HG02938 (cell line): ENCODE measurements around the gene ACKR2.
"Not testable (repeated sequence)": the region's sequence is repeated elsewhere in the genome, so short reads cannot be mapped to it uniquely, and the experiment has no call there.

ENCODE experiments used
- ATAC-seq: cut with Tn5 transposase; IDR thresholded peaks from one replicate; pipeline ENCODE4 v1.9.1; 2021; ENCODE audit warnings: mild to moderate bottlenecking, moderate library complexity; ENCODE audit not compliant: unreplicated experiment

The ACKR2 gene

GRCh38 chr3:42883251-42883930, 74.1 kb downstream of the ACKR2 start:
- ATAC-seq, result not testable (repeated sequence)

GRCh38 chr3:42884324-42884723, 75.1 kb downstream of the ACKR2 start:
- no peak for ATAC-seq

- ATAC-seq, result no peak
These were observed 77.1 kb downstream of the ACKR2 start for GRCh38 chr3:42886294-42886822.

GRCh38 chr3:42887084-42887483, 77.8 kb downstream of the ACKR2 start:
- no peak for ATAC-seq

- ATAC-seq, result no peak
These were observed 81.8 kb downstream of the ACKR2 start for GRCh38 chr3:42891042-42891441.

- no peak for ATAC-seq
These were observed 82.9 kb downstream of the ACKR2 start for GRCh38 chr3:42892169-42892568.

- no peak for ATAC-seq
These were observed 83.6 kb downstream of the ACKR2 start for GRCh38 chr3:42892807-42893206.

GRCh38 chr3:42894698-42895579, 85.7 kb downstream of the ACKR2 start:
- ATAC-seq, result no peak

- no peak for ATAC-seq
These were observed 86.3 kb downstream of the ACKR2 start for GRCh38 chr3:42895580-42895868.

- no peak for ATAC-seq
These were observed 89.8 kb downstream of the ACKR2 start for GRCh38 chr3:42898896-42899675.

GRCh38 chr3:42900226-42901072, 91.2 kb downstream of the ACKR2 start:
- no peak for ATAC-seq

GRCh38 chr3:42901073-42901415, 91.8 kb downstream of the ACKR2 start:
- ATAC-seq, result no peak

GRCh38 chr3:42902257-42902656, 93.0 kb downstream of the ACKR2 start:
- no peak for ATAC-seq

- ATAC-seq, result no peak
These were observed 94.8 kb downstream of the ACKR2 start for GRCh38 chr3:42904076-42904475.

GRCh38 chr3:42905740-42906069, 96.5 kb downstream of the ACKR2 start:
- no peak for ATAC-seq

- no peak for ATAC-seq
These were observed 97.0 kb downstream of the ACKR2 start, which contains the start of gene ZNF662 for GRCh38 chr3:42906070-42906847. TSS of gene ZNF662 (plus strand) at chr3:42906142. CDS start at chr3:42908115, 1,973 bp downstream.

- ATAC-seq, result no peak
These were observed 97.6 kb downstream of the ACKR2 start for GRCh38 chr3:42906848-42907183.

- ATAC-seq, result no peak
These were observed 99.4 kb downstream of the ACKR2 start for GRCh38 chr3:42908675-42909074.

- no peak for ATAC-seq
These were observed 102.3 kb downstream of the ACKR2 start for GRCh38 chr3:42911551-42911950.
